ENCODE data around the gene INSL4. TPM values are rescaled to one million over a fixed set of nuclear protein-coding genes. Genes with fewer than 3 reads are reported as not detected.

Gene INSL4
- total and polyA plus RNA-seq, 2 of the 4 experiments (the other 2 are of a cell fraction): 0.03 TPM; not detected in 1

GRCh38 chr9:5186416-5187169, 44.6 kb upstream of the INSL4 start:
- DNase-seq: peak; percentile 73
- no peaks in the 10 kb centered on the region for H3K4me1 ChIP-seq (ENCODE audit: control insufficient read depth, insufficient read depth, low read length)
- WGBS, 2 experiments (ENCODE audit: extremely low coverage in 2 of 2, insufficient read length in 1 of 2): no CpG with 5 or more reads among the region's 8 CpGs
- H4K5ac ChIP-seq (ENCODE audit: low read depth, low read length): no peak overlapping the region
- H2BK120ac ChIP-seq (ENCODE audit: low read depth, low read length): no peak overlapping the region
- H3K18ac ChIP-seq (ENCODE audit: low read depth, low read length): no peak overlapping the region
- no peak overlapping the region for H3K56ac ChIP-seq (ENCODE audit: extremely low read depth, insufficient read depth, low read length)
- H3K79me1 ChIP-seq (ENCODE audit: low read depth in 1 of 2, low read length in 2 of 2): no peaks in the 10 kb centered on the region
- no peak overlapping the region for H2AK5ac ChIP-seq (ENCODE audit: low read depth, low read length)
- dilution Hi-C loops (cut with HindIII; ENCODE audit: low sequenced_read_pairs, unreplicated experiment) (no loop called here), intact Hi-C loops (cut with micrococcal nuclease) (loop anchor here (10.0 kb wide), 1 partner anchor 432 kb away; no protein-coding TSS in a partner anchor), in situ Hi-C loops (cut with MboI; ENCODE audit: low sequenced_read_pairs) (loop anchor here (5.0 to 25.0 kb wide), 3 partner anchors 256 to 424 kb away; no protein-coding TSS in a partner anchor)
- H3K36me3 ChIP-seq (ENCODE audit: control insufficient read depth, insufficient read depth, low read length): no peaks in the 10 kb centered on the region
- no peak overlapping the region for H3K4me3 ChIP-seq (ENCODE audit: insufficient read depth, low read depth, low read length)
- no peaks in the 10 kb centered on the region for H3K9me3 ChIP-seq (ENCODE audit: control insufficient read depth, insufficient read depth, low read length)
- H3K4me2 ChIP-seq (ENCODE audit: low read depth, low read length): peak overlapping the region; percentile 65; the same call in 1 of the 2 replicates
- H2BK15ac ChIP-seq (ENCODE audit: low read depth, low read length): no peak overlapping the region
- peak overlapping the region; percentile 46 for H2AFZ ChIP-seq (replicated peaks; ENCODE audit: low read length, poor library complexity)
- POLR2A ChIA-PET (ENCODE audit: unreplicated experiment): no interaction called here
- no peaks in the 10 kb centered on the region for H3K9me1 ChIP-seq (ENCODE audit: insufficient read depth, low read length)
- H3K14ac ChIP-seq (replicated peaks; ENCODE audit: low read depth, low read length): no peak overlapping the region
- H3K9ac ChIP-seq (ENCODE audit: low read depth, low read length): no peak overlapping the region
- no peak overlapping the region for H2BK20ac ChIP-seq (ENCODE audit: low read depth, low read length)
- no peak overlapping the region for H2AK9ac ChIP-seq (replicated peaks; ENCODE audit: low read depth, low read length, poor library complexity)
- no peak overlapping the region for H4K8ac ChIP-seq (ENCODE audit: low read depth in 2 of 2, low read length in 2 of 2)
- no peak overlapping the region for H2BK5ac ChIP-seq (ENCODE audit: low read depth, low read length, poor library complexity, severe bottlenecking)
- H3K27ac ChIP-seq (ENCODE audit: insufficient read depth, low read length): no peak overlapping the region
- peaks cover 8% of the 10 kb centered on the region for H3K27me3 ChIP-seq (ENCODE audit: control insufficient read depth, insufficient read depth, low read length)
- no peaks in the 10 kb centered on the region for H4K20me1 ChIP-seq (ENCODE audit: insufficient read depth, low read length)
- no peak overlapping the region for H3K23ac ChIP-seq (ENCODE audit: low read depth, low read length)
- no peak overlapping the region for H3K4ac ChIP-seq (ENCODE audit: low read depth, low read length)
- CTCF ChIA-PET: interaction anchor here (0.6 to 1.5 kb wide), 18 partner anchors 9 to 427 kb away, joined by 3 to 13 read pairs (median 4); partner anchors contain the start of gene PLGRKT
- no TSS peak for BruUV-seq (replicated peaks)
- peak; percentile 83 for ATAC-seq (ENCODE audit: low read depth)
- no peak overlapping the region for H4K91ac ChIP-seq (ENCODE audit: insufficient read depth, low read depth, low read length)
- TF ChIP-seq BHLHE40 (IDR thresholded peaks at IDR 0.05; ENCODE audit: low read depth, low read length): no peak
- peak; percentile 93 for TF ChIP-seq RAD21 (IDR thresholded peaks at IDR 0.05; ENCODE audit: low read length)
- TF ChIP-seq SMC3 (IDR thresholded peaks at IDR 0.05; ENCODE audit: low read depth, low read length): peak; percentile 94
- no peak for TF ChIP-seq USF2 (IDR thresholded peaks at IDR 0.05; ENCODE audit: low read depth, low read length)
- no peak for TF ChIP-seq RFX5 (IDR thresholded peaks at IDR 0.05; ENCODE audit: low read depth, low read length)
- no peak for TF ChIP-seq CEBPB (IDR thresholded peaks at IDR 0.05; ENCODE audit: low read depth, low read length)
- TF ChIP-seq FOS (IDR thresholded peaks at IDR 0.05; ENCODE audit: low read depth, low read length): no peak
- no peak for TF ChIP-seq MXI1 (IDR thresholded peaks at IDR 0.05; ENCODE audit: borderline replicate concordance, low read depth, low read length)
- no peak for TF ChIP-seq CHD1 (IDR thresholded peaks at IDR 0.05; ENCODE audit: low read depth, low read length)
- no peak for TF ChIP-seq RCOR1 (IDR thresholded peaks at IDR 0.05; ENCODE audit: insufficient replicate concordance, low read length)
- TF ChIP-seq MAFK (IDR thresholded peaks at IDR 0.05; ENCODE audit: low read depth, low read length): no peak
- TF ChIP-seq NFE2L2 (IDR thresholded peaks at IDR 0.05; ENCODE audit: low read depth, low read length): no peak
- TF ChIP-seq ELK1 (IDR thresholded peaks at IDR 0.05; ENCODE audit: borderline replicate concordance, low read depth, low read length): no peak
- no peak for TF ChIP-seq MAZ (IDR thresholded peaks at IDR 0.05; ENCODE audit: borderline replicate concordance, low read depth, low read length)
